H1 (cell line): Measurements from ENCODE around the gene SNU13. TPM values are rescaled to one million over a fixed set of nuclear protein-coding genes. Genes with fewer than 3 reads are reported as not detected.

Experiments
- GTF2F1 ChIP-seq: IDR thresholded peaks from 2 replicates; pipeline ENCODE4 v1.6.1; 2012; ENCODE audit warnings: low read depth, low read length, improper control_type of control experiment, borderline replicate concordance
- polyA plus RNA-seq, 7 experiments: library from polyadenylated mRNA; depleted of rRNA in 3 of 7; stranded (reverse) in 5 of 7; unstranded in 2 of 7; fragments of >200 nt in 5 of 7; fragments of 200-250 nt in 2 of 7; gene quantifications; 1 replicate in 5 of 7; 2 replicates in 1 of 7; 4 replicates in 1 of 7; pipeline versions ENCODE4 v1.2.1 to v1.2.3, GENCODE V29; 2011 to 2013; ENCODE audit warnings: missing spikeins in 2 of 7, mixed read lengths in 2 of 7
- total RNA-seq: library from RNA; stranded (reverse); fragmentation: NEBNext Ultra II Directional; extraction: Animal tissue kit (Norgen Biotek cat#: 25700); gene quantifications from 2 replicates; pipeline ENCODE4 v1.2.1, GENCODE V29; 2021

SNU13 gene
- total and polyA plus RNA-seq, 2 of the 8 experiments (the other 6 are each of a cell fraction or from before 2014, with no cell fraction given): 241 to 281 TPM

- TF ChIP-seq GTF2F1: no peak
These were observed 27.6 kb downstream of the SNU13 start (continued) for GRCh38 chr22:41661088-41661487.
